IMR-90 (cell line): ENCODE results near the gene DNAJC13. TPM values are rescaled to one million over a fixed set of nuclear protein-coding genes. Genes with fewer than 3 reads are reported as not detected.

Experiments used
- ATAC-seq: fragments of 200-7000 bp; cut with Tn5 transposase; 2 replicates; pipeline ENCODE4 v1.9.1; 2020; ENCODE audit warnings: low read depth, mild to moderate bottlenecking, moderate library complexity
- BruUV-seq: library from RNA; stranded (reverse); fragments of 400-500 nt; replicated peaks from 2 replicates; lab custom pipeline; 2021; lab: Mats Ljungman, UMichigan
- CTCF ChIA-PET: fragments of 300-600 bp; formaldehyde crosslinking; extraction: SDS; loops from one replicate; lab custom pipeline; 2021; ENCODE audit warnings: antibody characterized with exemption; lab: Yijun Ruan, JAX
- POLR2A ChIA-PET: fragments of 300-600 bp; sonication (Branson Sonifier 250); formaldehyde crosslinking; loops from one replicate; lab custom pipeline; 2022; ENCODE audit warnings: antibody characterized with exemption; ENCODE audit not compliant: unreplicated experiment; lab: Charles Lee
- DNase-seq: peaks from one replicate; pipeline ENCODE4 v3.0.0; 2013
- H2AFZ ChIP-seq: replicated peaks from 2 replicates; pipeline ENCODE3; 2013; ENCODE audit warnings: low read length, mild to moderate bottlenecking; ENCODE audit not compliant: poor library complexity
- H2AK5ac ChIP-seq: 2 replicates; pipeline ENCODE4 v1.6.1; 2013; ENCODE audit warnings: low read depth, low read length, inconsistent platforms
- H2AK9ac ChIP-seq: replicated peaks from 2 replicates; pipeline ENCODE3; 2013; ENCODE audit warnings: mild to moderate bottlenecking, low read depth, low read length, moderate library complexity; ENCODE audit not compliant: poor library complexity
- H2BK120ac ChIP-seq: 2 replicates; pipeline ENCODE4 v1.6.1; 2013; ENCODE audit warnings: low read depth, low read length, inconsistent platforms
- H2BK15ac ChIP-seq: 3 replicates; pipeline ENCODE4 v1.6.1; 2013; ENCODE audit warnings: low read depth, low read length, inconsistent platforms
- H2BK20ac ChIP-seq: 2 replicates; pipeline ENCODE4 v1.6.1; 2013; ENCODE audit warnings: low read depth, mild to moderate bottlenecking, inconsistent platforms, low read length, moderate library complexity
- H2BK5ac ChIP-seq: 2 replicates; pipeline ENCODE4 v1.6.1; 2013; ENCODE audit warnings: mild to moderate bottlenecking, low read depth, low read length, inconsistent platforms; ENCODE audit not compliant: poor library complexity, severe bottlenecking
- H3K14ac ChIP-seq: replicated peaks from 2 replicates; pipeline ENCODE4 v1.6.1; 2013; ENCODE audit warnings: low read depth, low read length, inconsistent platforms
- H3K18ac ChIP-seq: 2 replicates; pipeline ENCODE4 v1.6.1; 2013; ENCODE audit warnings: low read depth, low read length, control low read depth
- H3K23ac ChIP-seq: 2 replicates; pipeline ENCODE4 v1.6.1; 2013; ENCODE audit warnings: low read depth, low read length, inconsistent platforms
- H3K27ac ChIP-seq: 2 replicates; pipeline ENCODE4 v1.5.1; 2013; ENCODE audit warnings: mild to moderate bottlenecking, control low read depth, low read length; ENCODE audit not compliant: insufficient read depth
- H3K27me3 ChIP-seq: 2 replicates; pipeline ENCODE4 v1.6.1; 2013; ENCODE audit warnings: low read length; ENCODE audit not compliant: control insufficient read depth, insufficient read depth
- H3K36me3 ChIP-seq: 2 replicates; pipeline ENCODE4 v1.6.1; 2013; ENCODE audit warnings: low read length, mixed read lengths; ENCODE audit not compliant: control insufficient read depth, insufficient read depth
- H3K4ac ChIP-seq: 2 replicates; pipeline ENCODE4 v1.6.1; 2013; ENCODE audit warnings: low read depth, low read length, inconsistent platforms
- H3K4me1 ChIP-seq: 2 replicates; pipeline ENCODE4 v1.6.1; 2013; ENCODE audit warnings: low read length, mixed read lengths; ENCODE audit not compliant: control insufficient read depth, insufficient read depth
- H3K4me2 ChIP-seq: 2 replicates; pipeline ENCODE4 v1.6.1; 2013; ENCODE audit warnings: low read depth, mild to moderate bottlenecking, control low read depth, low read length, moderate library complexity
- H3K4me3 ChIP-seq: 2 replicates; pipeline ENCODE4 v1.5.1; 2013; ENCODE audit warnings: low read depth, mild to moderate bottlenecking, control low read depth, low read length, moderate library complexity; ENCODE audit not compliant: insufficient read depth
- H3K56ac ChIP-seq: 2 replicates; pipeline ENCODE4 v1.6.1; 2013; ENCODE audit warnings: low read length, inconsistent platforms; ENCODE audit not compliant: insufficient read depth; ENCODE audit errors: extremely low read depth
- H3K79me1 ChIP-seq, 2 experiments: 2 replicates each; pipeline ENCODE4 v1.6.1; 2013; ENCODE audit warnings: low read length in 2 of 2, inconsistent platforms in 1 of 2, low read depth in 1 of 2
- H3K9ac ChIP-seq: 2 replicates; pipeline ENCODE4 v1.6.1; 2013; ENCODE audit warnings: low read depth, low read length, control low read depth
- H3K9me1 ChIP-seq: 2 replicates; pipeline ENCODE4 v1.6.1; 2013; ENCODE audit warnings: low read length, inconsistent platforms; ENCODE audit not compliant: insufficient read depth
- H3K9me3 ChIP-seq: 2 replicates; pipeline ENCODE4 v1.6.1; 2013; ENCODE audit warnings: low read length; ENCODE audit not compliant: control insufficient read depth, insufficient read depth
- H4K20me1 ChIP-seq: 2 replicates; pipeline ENCODE4 v1.6.1; 2013; ENCODE audit warnings: low read length, inconsistent platforms; ENCODE audit not compliant: insufficient read depth
- H4K5ac ChIP-seq: 2 replicates; pipeline ENCODE4 v1.6.1; 2013; ENCODE audit warnings: mild to moderate bottlenecking, low read depth, low read length, control low read depth
- H4K8ac ChIP-seq, 2 experiments: 2 replicates each; pipeline ENCODE4 v1.6.1; 2013; ENCODE audit warnings: low read depth in 2 of 2, low read length in 2 of 2, control low read depth in 1 of 2, inconsistent platforms in 1 of 2
- H4K91ac ChIP-seq: 2 replicates; pipeline ENCODE4 v1.6.1; 2013; ENCODE audit warnings: low read depth, low read length, inconsistent platforms; ENCODE audit not compliant: insufficient read depth
- CEBPB ChIP-seq: IDR thresholded peaks from 2 replicates; pipeline ENCODE4 v1.6.1; 2012; ENCODE audit warnings: low read depth, low read length, improper control_type of control experiment
- MAZ ChIP-seq: IDR thresholded peaks from 2 replicates; pipeline ENCODE4 v1.6.1; 2012; ENCODE audit warnings: low read depth, mild to moderate bottlenecking, low read length, improper control_type of control experiment, moderate library complexity, borderline replicate concordance
- WGBS, 2 experiments: methylation state at CpG; one replicate each; pipeline versions ENCODE4 v1.1.5 to v1.1.7; 2013; ENCODE audit warnings: missing lambda C conversion rate in 2 of 2; ENCODE audit not compliant: insufficient read length in 1 of 2; ENCODE audit errors: extremely low coverage in 2 of 2; 5-methylcytosine and 5-hydroxymethylcytosine counted together
- dilution Hi-C: fragments of 300-500 bp; cut with HindIII; formaldehyde crosslinking; loops from one replicate; pipeline ENCODE4 v1.14.3; 2018; ENCODE audit warnings: low sequenced_read_pairs; ENCODE audit not compliant: unreplicated experiment
- in situ Hi-C: fragments of 300-500 bp; cut with MboI; formaldehyde crosslinking; loops from 3 replicates; pipeline ENCODE4 v1.14.3; 2019; ENCODE audit warnings: low sequenced_read_pairs, inconsistent platforms, mixed read lengths
- intact Hi-C: fragments of 100-400 bp; cut with micrococcal nuclease; formaldehyde crosslinking; loops from 2 replicates; pipeline ENCODE4 v1.10.0; 2022
- polyA plus RNA-seq, 3 experiments: library from polyadenylated mRNA; depleted of rRNA; stranded (reverse); fragments of >200 nt; gene quantifications; 2 replicates each; pipeline ENCODE4 v1.2.3, GENCODE V29; 2012; ENCODE audit warnings: low replicate concordance in 1 of 3
- total RNA-seq: library from RNA; depleted of rRNA; stranded (reverse); fragments of >200 nt; gene quantifications from 2 replicates; pipeline ENCODE4 v1.2.3, GENCODE V29; 2012

Gene DNAJC13
- total and polyA plus RNA-seq, 2 of the 4 experiments (the other 2 are of a cell fraction): 16.4 to 48.6 TPM

- peaks cover 4% of the 10 kb centered on the region for H3K36me3 ChIP-seq
- H3K23ac ChIP-seq: no peak overlapping the region
- intact Hi-C loops (no loop called here), dilution Hi-C loops (no loop called here), in situ Hi-C loops (no loop called here)
- H4K8ac ChIP-seq: no peak overlapping the region
- no peak overlapping the region for H3K4me3 ChIP-seq
- H2BK20ac ChIP-seq: no peak overlapping the region
- CTCF ChIA-PET: no interaction called here
- H3K4me2 ChIP-seq: no peak overlapping the region
- ATAC-seq: no peak
- H4K20me1 ChIP-seq: no peaks in the 10 kb centered on the region
- H4K91ac ChIP-seq: no peak overlapping the region
- H2BK120ac ChIP-seq: no peak overlapping the region
- no peak overlapping the region for H3K56ac ChIP-seq
- H3K27me3 ChIP-seq: no peaks in the 10 kb centered on the region
- H3K9me1 ChIP-seq: peaks cover 3% of the 10 kb centered on the region; the same call in 1 of the 2 replicates
- no peaks in the 10 kb centered on the region for H3K9me3 ChIP-seq
- H2AK5ac ChIP-seq: no peak overlapping the region
- no CpG with 5 or more reads among the region's 4 CpGs for WGBS, 2 experiments
- H3K18ac ChIP-seq: no peak overlapping the region
- TF ChIP-seq CEBPB: no peak
- no peak for TF ChIP-seq MAZ
- no TSS peak for BruUV-seq
- DNase-seq: no peak
- no peak overlapping the region for H3K4ac ChIP-seq
- POLR2A ChIA-PET: no interaction called here
- H2AFZ ChIP-seq: no peak overlapping the region
- H3K4me1 ChIP-seq: no peaks in the 10 kb centered on the region
- no peaks in the 10 kb centered on the region for H3K79me1 ChIP-seq
- H3K9ac ChIP-seq: no peak overlapping the region
- H3K27ac ChIP-seq: no peak overlapping the region
- no peak overlapping the region for H2BK15ac ChIP-seq
- H4K5ac ChIP-seq: no peak overlapping the region
- H2AK9ac ChIP-seq: no peak overlapping the region
- no peak overlapping the region for H2BK5ac ChIP-seq
- H3K14ac ChIP-seq: no peak overlapping the region
Measured at GRCh38 chr3:132563420-132564069, 146.2 kb downstream of the DNAJC13 start.
